SU-DHL-6 (cell line): ENCODE measurements around the gene HS6ST2.

Experiments used
- CTCF ChIP-seq: fragments of 200-600 bp; sonication (generic); IDR thresholded peaks from one replicate; pipeline ENCODE4 v1.5.1; 2017; ENCODE audit warnings: antibody characterized with exemption, mild to moderate bottlenecking, low read length, moderate library complexity; ENCODE audit not compliant: insufficient read depth, poor library complexity, severe bottlenecking
- EZH2phosphoT487 ChIP-seq: fragments of 200-600 bp; sonication (generic), shearing (Covaris generic); conservative IDR thresholded peaks from 2 replicates; pipeline ENCODE4 v1.6.1; 2018; ENCODE audit warnings: mild to moderate bottlenecking, antibody characterized with exemption, low read length, moderate library complexity, mixed read lengths

GRCh38 chrX:132883358-132883915, 75.0 kb downstream of the HS6ST2 start:
- TF ChIP-seq CTCF (no peak), EZH2phosphoT487 (no peak)
